NCI-H2107 treated with DMSO at 0.1 percent for 48 hours (cell line): Measurements from ENCODE around the gene SSC4D.
"Not testable (repeated sequence)": the region's sequence is repeated elsewhere in the genome, so short reads cannot be mapped to it uniquely, and the experiment has no call there.

ENCODE experiments used
- DNase-seq: peaks from one replicate; lab custom pipeline; 2025; ENCODE audit not compliant: unreplicated experiment; lab: John Stamatoyannopoulos, UW

Gene SSC4D

DNA sequence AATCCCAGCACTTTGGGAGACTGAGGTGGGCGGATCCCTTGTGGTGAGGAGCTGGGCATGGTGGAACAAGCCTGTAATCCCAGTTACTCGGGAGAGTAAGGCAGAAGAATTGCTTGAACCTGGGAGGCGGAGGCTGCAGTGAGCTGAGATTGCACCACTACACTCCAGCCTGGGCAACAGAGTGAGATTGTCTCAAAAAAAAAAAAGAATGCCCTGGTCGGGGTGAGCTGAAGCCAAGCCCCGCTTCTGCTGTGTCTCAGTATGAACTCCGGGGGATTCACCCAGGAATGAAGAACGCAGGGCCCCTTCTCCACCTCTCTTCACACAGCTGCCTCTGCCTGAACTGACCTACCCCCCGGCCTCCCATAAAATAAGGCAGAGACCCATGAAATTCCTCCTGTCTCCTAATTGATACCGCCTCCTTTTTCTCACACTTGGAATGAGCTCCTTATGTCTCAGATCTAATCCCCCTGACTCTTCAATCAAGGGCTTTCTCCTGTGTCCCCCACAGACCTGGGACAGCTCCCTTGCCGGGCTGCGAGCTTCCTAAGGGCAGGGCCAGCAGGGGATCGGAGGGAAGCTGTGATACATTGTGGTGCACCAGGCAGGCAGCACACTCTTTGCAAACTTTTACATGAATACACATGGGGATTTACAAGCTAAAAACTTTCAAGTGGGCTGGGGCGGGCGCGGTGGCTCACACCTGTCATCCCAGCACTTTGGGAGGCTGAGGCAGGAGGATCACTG lies 14.3 kb upstream of the SSC4D start:
- DNase-seq = no peak

GRCh38 chr7:76421097-76421496 lies 11.6 kb upstream of the SSC4D start:
- not testable (repeated sequence) for DNase-seq

DNA sequence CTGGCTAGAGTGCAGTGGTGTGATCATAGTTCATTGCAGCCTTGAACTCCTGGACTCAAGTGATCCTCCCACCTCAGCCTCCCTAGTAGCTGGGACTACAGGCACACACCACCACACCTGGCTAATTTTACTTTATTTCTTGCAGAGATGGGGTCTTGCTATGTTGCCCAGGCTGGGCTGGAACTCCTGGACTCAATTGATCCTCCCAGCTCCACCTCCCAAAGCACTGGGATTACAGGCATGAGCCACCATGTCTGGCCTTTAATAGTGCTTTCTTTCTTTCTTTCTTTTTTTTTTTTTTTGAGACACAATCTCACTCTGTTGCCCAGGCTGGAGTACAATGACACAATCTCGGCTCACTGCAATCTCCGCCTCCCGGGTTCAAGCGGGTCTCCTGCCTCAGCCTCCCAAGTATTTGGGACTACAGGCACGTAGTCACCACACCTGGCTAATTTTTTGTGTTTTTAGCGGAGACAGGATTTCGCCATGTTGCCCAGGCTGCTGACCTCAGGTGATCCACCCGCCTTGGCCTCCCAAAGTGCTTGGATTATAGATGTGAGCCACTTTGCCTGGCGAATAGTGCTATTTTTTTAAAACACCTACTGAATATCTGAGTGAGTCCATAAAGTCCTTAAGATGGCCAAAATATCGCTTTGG lies 8.3 kb upstream of the SSC4D start:
- DNase-seq = not testable (repeated sequence)

DNA sequence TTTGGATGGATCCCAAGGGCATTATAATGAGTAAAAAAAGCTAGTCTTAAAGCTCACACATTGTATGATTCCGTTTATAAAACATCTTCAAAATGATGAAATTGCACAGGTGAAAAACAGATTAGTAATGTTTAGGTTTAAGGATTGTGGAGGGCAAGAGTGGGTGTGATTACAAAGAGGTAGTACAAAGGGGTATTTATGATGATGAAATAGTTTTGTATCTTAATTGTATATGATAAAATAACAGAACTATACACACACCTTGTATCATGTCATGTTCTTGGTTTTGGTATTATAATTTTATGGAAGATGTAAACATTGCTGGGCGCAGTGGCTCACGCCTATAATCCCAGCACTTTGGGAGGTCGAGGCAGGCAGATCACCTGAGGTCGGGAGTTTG lies 2.8 kb upstream of the SSC4D start:
- DNase-seq = no peak

GRCh38 chr7:76411626-76412025 lies 2.1 kb upstream of the SSC4D start:
- DNase-seq = no peak

- DNase-seq = no peak
These were observed 1.4 kb downstream of the SSC4D start for GRCh38 chr7:76408121-76408560.

GRCh38 chr7:76407718-76408117 lies 1.8 kb downstream of the SSC4D start:
- no peak for DNase-seq

DNA sequence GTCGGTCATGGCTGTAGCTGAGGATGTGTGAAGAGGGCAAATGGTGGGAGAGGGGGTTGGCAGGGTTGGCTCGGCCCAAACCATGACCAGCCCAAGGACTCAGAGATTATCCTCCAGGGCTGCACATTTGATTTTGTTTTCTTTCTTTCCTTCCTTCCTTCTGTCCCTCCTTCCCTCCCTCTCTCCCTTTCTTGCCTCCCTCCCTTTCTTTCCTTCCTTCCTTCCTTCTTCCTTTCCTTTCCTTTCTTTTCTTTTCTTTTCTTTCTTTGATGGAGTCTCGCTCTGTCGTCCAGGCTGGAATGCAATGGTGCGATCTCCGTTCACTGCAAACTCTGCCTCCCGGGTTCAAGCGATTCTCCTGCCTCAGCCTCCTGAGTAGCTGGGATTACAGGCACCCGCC lies 3.8 kb downstream of the SSC4D start:
- DNase-seq = no peak

DNA sequence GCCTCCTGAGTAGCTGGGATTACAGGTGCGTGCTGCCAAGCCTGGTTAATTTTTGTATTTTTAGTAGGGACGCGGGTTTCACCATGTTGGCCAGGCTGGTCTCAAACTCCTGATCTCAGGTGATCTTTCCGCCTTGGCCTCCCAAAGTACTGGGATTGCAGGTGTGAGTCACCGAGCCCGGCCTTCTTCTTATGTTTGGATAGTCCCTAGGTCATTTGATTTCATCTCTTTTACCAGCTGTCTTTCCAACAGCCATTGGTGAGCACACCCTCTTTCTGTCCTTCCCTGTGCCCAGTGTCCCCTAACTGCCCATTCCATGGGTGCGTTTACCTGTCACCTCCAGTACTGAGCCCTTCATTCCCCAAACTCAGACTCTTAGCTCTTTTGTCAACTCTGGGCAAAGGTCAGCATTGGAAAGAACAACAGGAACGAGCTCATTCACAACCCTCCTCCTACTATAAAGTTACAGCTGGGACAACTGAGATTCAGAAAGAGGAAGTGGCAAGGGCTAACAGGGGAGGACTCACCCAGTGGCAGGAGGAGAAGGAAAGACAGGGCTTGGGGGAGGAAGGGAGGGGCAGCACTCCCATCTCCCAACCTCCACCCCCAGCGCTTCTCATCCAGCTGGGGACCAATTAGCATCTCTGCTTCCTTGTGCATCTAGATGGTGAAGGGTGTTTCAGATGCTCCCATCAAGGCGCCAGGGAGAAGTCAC lies 5.6 kb downstream of the SSC4D start:
- no peak for DNase-seq

- DNase-seq = not testable (repeated sequence)
These were observed 6.4 kb downstream of the SSC4D start for GRCh38 chr7:76403097-76403496.

- DNase-seq = no peak
These were observed 9.2 kb downstream of the SSC4D start for GRCh38 chr7:76400248-76400647.

DNA sequence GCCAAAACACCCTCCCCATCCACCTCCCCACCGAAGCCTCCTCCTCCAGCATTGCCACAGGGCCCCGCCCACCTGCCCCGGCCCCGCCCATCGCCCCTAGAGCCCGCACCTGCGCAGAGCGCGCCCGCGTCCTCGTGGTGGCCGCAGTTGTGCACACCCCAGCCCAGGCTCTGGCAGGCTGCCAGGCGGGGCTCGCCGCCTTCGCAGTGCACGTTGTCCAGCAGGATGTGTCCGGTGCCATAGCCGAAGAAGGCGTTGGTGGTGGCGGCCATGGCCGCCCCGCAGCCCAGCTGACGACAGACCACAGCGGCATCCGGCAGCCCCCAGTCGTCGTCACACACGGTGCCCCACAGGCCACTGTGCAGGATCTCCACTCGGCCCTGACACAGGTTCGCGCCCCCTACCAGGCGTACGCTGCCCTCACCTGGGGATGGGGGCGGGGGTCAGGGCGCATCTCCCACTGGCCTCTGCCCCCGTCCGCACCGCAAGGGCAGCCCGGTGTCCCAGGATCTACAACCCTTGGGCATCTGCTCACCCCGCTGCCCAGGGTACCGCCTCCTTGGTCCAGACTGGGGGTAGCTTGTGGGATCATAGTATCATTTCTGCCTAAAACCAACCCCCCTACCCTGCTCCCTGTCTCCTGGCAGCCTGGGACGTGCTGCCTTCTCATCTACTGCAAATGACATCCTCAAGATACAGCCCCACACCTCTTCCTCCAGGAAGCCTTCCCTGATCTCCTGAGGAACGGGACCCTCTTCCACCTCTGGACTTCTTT lies 11.9 kb downstream of the SSC4D start:
- peak; percentile 14 for DNase-seq

DNA sequence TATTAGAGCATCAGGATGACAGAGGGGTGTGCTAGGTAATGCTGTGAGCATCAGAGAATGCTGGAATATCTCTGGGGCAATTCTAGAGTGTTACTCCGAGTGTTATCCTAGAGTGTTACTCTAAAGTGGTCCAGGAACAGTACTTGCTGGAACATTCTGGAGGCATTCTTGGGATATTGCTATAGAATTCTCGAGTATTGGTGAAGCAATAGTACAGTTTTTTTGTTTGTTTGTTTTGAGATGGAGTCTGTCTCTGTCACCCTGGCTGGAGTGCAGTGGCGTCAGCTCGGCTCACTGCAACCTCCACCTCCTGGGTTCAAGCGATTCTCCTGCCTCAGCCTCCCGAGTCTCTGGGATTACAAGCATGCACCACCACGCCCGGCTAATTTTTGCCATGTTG lies 12.6 kb downstream of the SSC4D start:
- no peak for DNase-seq

DNA sequence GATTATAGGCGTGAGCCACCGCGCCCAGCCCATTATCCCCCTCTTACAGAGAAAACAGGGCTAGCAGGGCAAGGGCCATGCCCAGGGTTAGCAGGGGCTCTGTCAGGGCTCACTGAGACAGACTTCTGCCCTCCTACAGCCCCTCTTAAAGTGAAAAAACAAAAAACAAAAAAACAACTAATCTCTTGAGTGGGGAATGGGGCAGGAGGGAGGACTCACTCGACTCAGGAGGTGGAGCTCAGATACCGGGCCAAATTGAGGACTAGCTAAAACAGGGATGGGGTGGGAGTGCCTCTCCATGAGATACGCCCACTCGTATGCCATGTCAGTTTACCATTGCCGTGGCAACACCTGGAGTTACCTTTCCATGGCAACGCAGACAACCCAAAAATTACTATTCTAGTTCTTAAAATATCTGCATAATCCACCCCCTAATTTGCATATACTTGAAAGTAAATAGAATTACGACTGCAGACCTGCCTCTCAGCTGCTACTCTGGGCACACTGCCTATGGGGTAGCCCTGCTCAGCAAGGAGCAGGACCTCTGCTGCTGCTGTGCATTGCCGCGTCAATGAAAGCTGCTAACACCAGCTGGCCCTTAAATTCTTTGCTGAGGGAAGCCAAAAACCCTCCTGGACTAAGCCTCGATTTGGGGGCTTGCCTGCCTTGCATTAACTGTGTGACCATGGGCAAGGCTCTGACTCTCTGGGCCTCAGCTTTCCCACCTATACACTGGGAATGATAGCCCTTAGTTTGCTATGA lies 13.4 kb downstream of the SSC4D start:
- DNase-seq = no peak

- DNase-seq = not testable (repeated sequence)
These were observed 13.9 kb downstream of the SSC4D start for GRCh38 chr7:76395605-76395964.

- no peak for DNase-seq
These were observed 14.5 kb downstream of the SSC4D start for GRCh38 chr7:76394957-76395356.

DNA sequence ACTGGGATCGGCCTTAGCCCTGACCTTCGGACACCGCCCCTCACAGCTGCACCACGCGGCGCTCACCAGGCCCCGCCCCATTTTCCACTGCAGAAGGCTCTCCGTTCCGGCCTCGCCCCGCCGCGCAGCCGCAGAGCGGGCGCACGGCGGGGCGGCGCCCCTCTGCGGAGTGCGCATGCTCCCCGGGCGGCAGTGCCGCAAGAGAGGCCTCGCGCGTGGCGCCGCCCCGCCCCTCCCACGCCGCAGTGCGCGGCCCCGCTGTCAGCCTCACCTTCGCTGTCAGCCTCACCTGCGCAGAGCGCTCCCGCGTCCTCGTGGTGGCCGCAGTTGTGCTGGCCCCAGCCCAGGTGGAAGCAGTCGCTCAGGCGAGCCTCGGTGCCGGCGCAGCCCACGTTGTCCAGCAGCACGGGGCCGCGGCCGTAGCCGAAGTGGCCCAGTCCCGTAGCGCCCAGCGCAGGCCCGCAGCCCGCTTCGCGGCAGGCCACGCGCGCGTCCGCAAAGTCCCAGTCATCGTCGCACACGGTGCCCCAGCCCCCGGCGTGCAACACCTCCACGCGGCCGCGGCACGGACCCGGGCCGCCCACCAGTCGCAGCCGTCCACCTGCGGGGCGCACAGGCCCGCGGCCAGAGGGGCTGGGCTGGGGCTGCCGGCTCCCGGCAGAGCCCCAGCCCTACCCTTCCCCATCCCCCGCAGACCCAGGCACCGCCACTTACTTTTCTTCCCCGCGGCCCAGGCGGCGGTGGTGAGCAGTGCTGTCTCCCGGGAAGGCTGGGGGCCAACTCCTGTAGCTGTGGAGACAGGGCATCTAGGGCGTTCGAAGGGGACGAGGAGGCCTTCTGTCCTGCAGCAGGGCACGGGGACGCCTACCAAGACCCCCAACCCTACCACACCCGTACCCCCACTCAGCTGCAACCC lies 16.1 kb downstream of the SSC4D start:
- DNase-seq = peak; percentile 84

- DNase-seq = no peak
These were observed 16.9 kb downstream of the SSC4D start for GRCh38 chr7:76392531-76393115.

- no peak for DNase-seq
These were observed 19.4 kb downstream of the SSC4D start for GRCh38 chr7:76390092-76390491.
